ENCODE measurements around the gene GSTM5.
"Not testable (repeated sequence)": the region's sequence is repeated elsewhere in the genome, so short reads cannot be mapped to it uniquely, and the experiment has no call there.

GSTM5 gene

DNA sequence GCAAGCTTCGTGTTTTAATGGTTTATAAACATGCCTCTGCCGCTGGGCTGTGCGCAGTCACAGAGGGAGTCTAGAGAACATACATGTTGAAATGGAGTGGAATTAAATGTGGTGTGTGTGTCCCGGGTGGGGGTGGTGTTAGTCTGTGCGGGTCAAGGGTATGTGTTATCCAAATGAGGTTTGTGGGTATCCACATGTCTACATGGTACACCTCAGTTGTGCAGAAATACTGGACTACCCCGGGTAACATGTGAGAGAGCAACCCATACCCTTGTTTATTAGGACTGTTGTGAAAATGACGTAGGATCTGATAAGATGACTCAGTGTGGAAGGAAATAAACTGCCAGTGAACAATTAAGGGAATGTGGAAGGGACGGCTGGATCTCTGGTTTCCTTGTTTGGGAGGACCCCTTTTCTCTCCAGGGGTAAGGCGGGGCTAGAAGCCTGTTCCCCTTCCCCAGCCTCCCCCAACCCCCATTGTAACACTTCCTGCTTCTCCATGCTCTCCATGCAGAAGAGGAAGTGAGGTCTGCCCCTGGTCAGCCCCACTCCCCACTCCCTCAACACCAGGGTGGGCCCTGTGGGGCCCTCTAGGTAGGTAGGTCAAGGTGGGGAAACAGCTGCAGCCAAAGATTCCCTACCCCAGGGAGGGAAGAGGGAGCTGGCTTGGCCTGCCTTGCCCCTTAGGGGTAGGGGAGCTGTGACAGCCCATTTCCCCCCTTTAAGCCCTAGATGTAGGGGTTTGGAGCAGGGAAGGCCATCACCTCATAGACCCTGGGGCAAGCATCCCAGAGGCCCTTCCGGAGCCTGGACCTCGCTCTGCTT, 51.0 kb downstream of the GSTM5 start:
- DNase-seq = no peak

DNA sequence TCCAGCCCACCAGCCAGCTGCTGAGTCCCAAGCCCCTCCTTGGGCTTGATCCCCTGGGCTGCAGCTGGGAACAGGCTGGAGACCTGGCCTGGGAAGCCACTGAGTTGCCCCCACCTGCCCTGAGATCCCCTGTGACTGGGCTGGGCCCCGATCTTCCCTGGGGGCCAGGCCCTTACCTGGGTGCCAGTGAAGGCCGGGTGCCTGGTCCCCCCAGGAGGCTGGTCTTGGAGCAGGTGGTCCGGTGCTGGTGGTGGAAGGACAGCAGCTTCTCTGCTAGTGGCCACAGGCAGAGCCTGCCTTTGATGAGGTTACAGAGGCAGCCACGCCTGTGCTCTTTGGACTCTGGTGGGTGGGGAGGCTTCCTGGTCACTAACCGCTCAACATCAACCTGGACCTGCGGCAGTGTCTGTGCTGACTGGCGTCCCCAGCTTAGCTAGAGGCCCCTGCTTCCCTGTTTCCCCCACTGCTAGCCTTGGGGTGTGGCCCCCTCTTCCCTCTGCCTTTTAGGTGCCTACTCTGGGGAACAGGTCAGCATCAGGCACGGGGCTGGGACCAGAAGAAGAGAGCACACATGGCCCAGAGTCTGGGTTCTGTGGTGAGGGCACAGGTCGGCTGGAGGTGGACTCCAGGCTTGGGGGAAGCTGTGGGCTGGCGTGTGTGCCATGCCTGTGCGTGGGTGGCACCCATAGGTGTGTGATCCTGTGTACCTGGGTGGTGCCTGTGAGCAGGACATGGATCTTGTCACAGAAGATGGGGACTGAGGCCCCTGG, 51.8 kb downstream of the GSTM5 start, which contains the start of gene EPS8L3:
Gene EPS8L3, minus strand, starts transcription at position 278 of the 770 bp plus-strand sequence. CDS start 2,174 bp downstream, outside the sequence.
- no peak for DNase-seq

DNA sequence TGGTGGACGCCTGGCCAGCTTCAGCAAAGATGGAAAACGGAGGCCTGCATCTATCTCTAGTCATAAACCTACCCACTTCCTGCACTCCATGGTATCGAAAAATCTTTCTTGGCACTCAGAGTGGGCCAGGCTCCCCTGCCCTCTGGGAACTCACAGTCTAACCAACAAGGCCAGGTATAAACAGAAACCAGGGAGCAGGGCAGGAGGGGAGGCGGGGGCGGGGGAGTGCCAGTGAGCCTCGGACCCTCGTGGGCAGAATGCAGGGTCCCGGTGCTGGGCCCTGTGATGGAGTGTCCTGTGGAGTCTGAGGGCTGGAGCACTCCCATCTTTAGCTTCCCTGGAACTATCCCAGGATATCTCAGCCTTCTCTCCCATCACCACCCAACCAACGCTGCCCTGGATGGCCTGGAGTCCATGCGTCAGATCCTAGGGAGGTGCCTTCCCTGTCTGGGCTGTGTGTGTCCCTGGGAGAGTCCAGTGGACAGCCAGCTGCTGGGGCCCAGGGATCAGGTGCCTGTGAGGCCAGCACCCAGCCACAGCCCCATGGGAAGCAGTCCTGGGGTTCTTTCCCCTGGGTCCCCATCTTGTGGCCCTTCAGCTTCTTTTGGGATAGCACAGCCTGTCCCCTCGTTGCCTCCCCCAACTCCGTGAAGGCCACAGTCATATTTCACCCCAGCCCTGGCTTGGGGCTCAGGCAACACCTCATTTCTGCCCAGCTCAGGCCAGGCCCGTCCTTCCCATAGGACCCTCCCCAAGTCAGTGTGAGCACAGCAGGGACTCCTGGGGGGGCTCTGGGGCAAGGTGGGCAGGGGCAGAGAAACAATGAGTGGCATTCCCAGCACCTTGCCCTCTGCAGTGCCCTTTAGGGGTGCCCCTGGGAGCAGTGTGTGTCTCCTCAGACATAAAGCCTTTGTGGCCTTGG, 52.8 kb downstream of the GSTM5 start:
- DNase-seq = no peak

DNA sequence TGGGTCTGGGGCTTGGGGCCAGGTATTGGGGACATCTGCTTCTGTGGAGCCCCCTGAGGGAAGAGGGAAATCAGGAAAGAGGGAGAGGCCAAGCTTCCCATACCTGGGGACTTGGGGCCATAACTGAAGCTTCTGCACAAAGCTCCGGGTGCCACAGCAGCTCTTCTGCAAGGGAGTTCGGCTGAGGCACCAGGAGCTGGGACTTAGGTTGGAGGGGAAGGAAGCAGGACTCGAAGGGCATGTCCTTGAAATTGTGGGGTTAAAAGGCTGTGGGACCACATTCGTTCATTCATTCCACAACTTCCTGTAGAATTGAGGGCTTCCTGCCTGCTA, 53.4 kb downstream of the GSTM5 start:
- DNase-seq = no peak

DNA sequence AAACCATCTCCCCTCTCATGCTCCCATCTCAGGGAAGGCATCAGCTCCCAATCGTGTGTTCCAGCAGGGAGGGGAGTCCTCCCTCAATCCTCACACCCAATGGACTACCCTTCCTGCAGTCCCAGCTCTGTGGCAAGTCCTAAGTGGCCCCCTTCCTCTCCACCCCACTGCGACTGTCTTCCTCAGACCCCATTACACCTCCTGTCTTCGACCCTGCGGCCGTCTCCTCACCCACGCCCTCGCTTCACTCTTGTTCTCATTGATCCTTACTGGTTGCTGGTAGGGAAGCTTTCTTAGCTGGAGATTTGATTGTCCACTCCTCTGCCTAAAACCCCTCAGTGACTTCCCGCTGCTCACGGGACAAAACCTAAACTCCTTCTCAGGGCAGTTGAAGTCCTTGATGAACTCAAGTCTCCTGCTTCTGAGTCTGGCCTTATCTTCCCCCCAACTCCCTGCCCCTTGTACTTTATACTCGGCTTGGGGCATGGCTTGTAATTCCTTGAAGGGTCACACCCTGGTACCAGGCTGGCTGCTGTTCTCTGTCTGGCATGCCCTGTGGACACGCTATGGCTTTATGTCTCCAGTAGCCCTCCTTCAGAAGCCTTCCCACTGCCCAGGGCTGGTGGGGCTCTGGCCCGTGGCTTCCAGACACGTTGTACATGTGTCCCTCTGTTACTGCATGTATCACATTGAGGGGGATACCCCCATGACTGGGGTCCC, 54.0 kb downstream of the GSTM5 start:
- no peak for DNase-seq

DNA sequence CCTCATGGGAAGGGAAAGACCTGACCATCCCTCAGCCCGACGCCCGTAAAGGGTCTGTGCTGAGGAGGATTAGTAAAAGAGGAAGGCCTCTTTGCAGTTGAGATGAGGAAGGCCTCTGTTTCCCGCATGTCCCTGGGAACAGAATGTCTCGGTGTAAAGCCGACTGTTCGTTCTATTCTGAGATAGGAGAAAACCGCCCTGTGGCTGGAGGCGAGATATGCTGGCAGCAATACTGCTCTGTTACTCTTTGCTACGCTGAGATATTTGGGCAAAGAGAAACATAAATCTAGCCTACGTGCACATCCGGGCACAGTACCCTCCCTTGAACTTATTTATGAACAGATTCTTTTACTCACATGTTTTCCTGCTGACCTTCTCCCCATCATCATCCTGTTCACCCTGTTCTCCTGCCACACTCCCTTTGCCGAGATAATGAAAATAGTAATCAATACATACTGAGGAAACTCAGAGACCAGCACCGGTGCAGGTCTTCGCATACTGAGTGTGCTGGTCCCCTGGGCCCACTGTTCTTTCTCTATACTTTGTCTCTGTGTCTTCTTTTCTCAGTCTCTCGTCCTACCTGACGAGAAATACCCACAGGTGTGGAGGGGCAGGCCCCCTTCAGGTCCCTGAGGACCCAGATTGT, 55.1 kb downstream of the GSTM5 start:
- DNase-seq = not testable (repeated sequence)
